Spinal cord (tissue), 10 donors: ENCODE data around the gene CPNE5. TPM values are rescaled to one million over a fixed set of nuclear protein-coding genes. Genes with fewer than 3 reads are reported as not detected.
"Not testable (repeated sequence)": the region's sequence is repeated elsewhere in the genome, so short reads cannot be mapped to it uniquely, and the experiment has no call there.

ENCODE experiments used
- DNase-seq, 6 donors: peaks; one replicate each; pipeline versions ENCODE4 v3.0.0 to v3.0.0-alpha.2; 2013 to 2015; ENCODE audit warnings: low spot score in 6 of 6, low read depth in 4 of 6
- H3K27ac ChIP-seq: one replicate; pipeline ENCODE4 v1.5.1; 2013; ENCODE audit warnings: low read depth, low read length, control low read depth
- H3K27me3 ChIP-seq: one replicate; pipeline ENCODE4 v1.6.1; 2013; ENCODE audit warnings: low read length; ENCODE audit not compliant: control insufficient read depth, insufficient read depth
- H3K36me3 ChIP-seq: one replicate; pipeline ENCODE4 v1.6.1; 2013; ENCODE audit warnings: low read length; ENCODE audit not compliant: control insufficient read depth, insufficient read depth
- H3K4me1 ChIP-seq: one replicate; pipeline ENCODE4 v1.6.1; 2013; ENCODE audit warnings: low read length; ENCODE audit not compliant: control insufficient read depth, insufficient read depth
- H3K4me3 ChIP-seq: one replicate; pipeline ENCODE4 v1.5.1; 2013; ENCODE audit warnings: low read depth, low read length, control low read depth
- H3K9me3 ChIP-seq: one replicate; pipeline ENCODE4 v1.6.1; 2013; ENCODE audit warnings: low read length; ENCODE audit not compliant: control insufficient read depth, insufficient read depth
- WGBS: methylation state at CpG from one replicate; pipeline ENCODE4 v1.1.5; 2013; ENCODE audit warnings: missing lambda C conversion rate; ENCODE audit not compliant: insufficient coverage; 5-methylcytosine and 5-hydroxymethylcytosine counted together
- polyA plus RNA-seq, 2 donors: library from polyadenylated mRNA; unstranded; fragments of 120-200 nt; gene quantifications; one replicate each; pipeline ENCODE4 v1.2.1, GENCODE V29; 2013; ENCODE audit not compliant: insufficient read length in 2 of 2
- total RNA-seq, 2 donors: library from RNA; depleted of rRNA in 1 of 2; stranded (reverse); fragments of 120-200 nt in 1 of 2; fragments of >200 nt in 1 of 2; gene quantifications; one replicate each; pipeline versions ENCODE4 v1.2.3 to v1.2.4, GENCODE V29; 2013 to 2014
- donor health status: healthy.

The CPNE5 gene
- total and polyA plus RNA-seq, 4 donors = 9.6 to 88.4 (median 52.8) TPM

- no peak for DNase-seq
- Histone ChIP-seq H3K27me3 (no peaks in the 10 kb centered on the region), H3K36me3 (no peaks in the 10 kb centered on the region), H3K27ac (no peak overlapping the region), H3K4me1 (peaks cover 7% of the 10 kb centered on the region), H3K4me3 (no peak overlapping the region), H3K9me3 (no peaks in the 10 kb centered on the region)
- WGBS = 85% methylated on average over 6 of the region's 7 CpGs
Observed at GRCh38 chr6:36725581-36725980, 113.7 kb downstream of the CPNE5 start.

- DNase-seq = peak in 2 of 6 donors; percentile 36 to 37
- Histone ChIP-seq H3K4me3 (no peak overlapping the region), H3K27me3 (no peaks in the 10 kb centered on the region), H3K27ac (no peak overlapping the region), H3K4me1 (peaks cover 7% of the 10 kb centered on the region), H3K9me3 (no peaks in the 10 kb centered on the region), H3K36me3 (no peaks in the 10 kb centered on the region)
- WGBS = 22% methylated on average over 10 of the region's 13 CpGs
Observed at GRCh38 chr6:36724514-36725390, 114.5 kb downstream of the CPNE5 start.

GRCh38 chr6:36723992-36724391 lies 115.3 kb downstream of the CPNE5 start:
- not testable (repeated sequence) for H3K4me1 ChIP-seq, H3K27me3 ChIP-seq, H3K9me3 ChIP-seq, H3K36me3 ChIP-seq, H3K4me3 ChIP-seq, DNase-seq, H3K27ac ChIP-seq
- WGBS = 97% methylated on average over 3 of the region's 4 CpGs

- Histone ChIP-seq H3K27ac (no peak overlapping the region), H3K4me3 (no peak overlapping the region), H3K27me3 (no peaks in the 10 kb centered on the region), H3K9me3 (no peaks in the 10 kb centered on the region), H3K36me3 (no peaks in the 10 kb centered on the region), H3K4me1 (peaks cover 3% of the 10 kb centered on the region)
- WGBS = 88% methylated on average over 1 of the region's 2 CpGs
- no peak for DNase-seq
Observed at GRCh38 chr6:36722879-36723278, 116.4 kb downstream of the CPNE5 start.

- H3K27me3 ChIP-seq = no peaks in the 10 kb centered on the region
- no peaks in the 10 kb centered on the region for H3K36me3 ChIP-seq
- H3K27ac ChIP-seq = no peak overlapping the region
- DNase-seq = no peak
- no peaks in the 10 kb centered on the region for H3K9me3 ChIP-seq
- H3K4me3 ChIP-seq = no peak overlapping the region
- WGBS = 90% methylated on average over 9 of the region's 10 CpGs
- peaks cover under 1% of the 10 kb centered on the region for H3K4me1 ChIP-seq
Observed at GRCh38 chr6:36722365-36722764, 116.9 kb downstream of the CPNE5 start.

GRCh38 chr6:36721369-36722140 lies 117.7 kb downstream of the CPNE5 start:
- 83% methylated on average over 14 of the region's 15 CpGs for WGBS
- H3K36me3 ChIP-seq = no peaks in the 10 kb centered on the region
- DNase-seq = no peak
- H3K9me3 ChIP-seq = no peaks in the 10 kb centered on the region
- H3K27me3 ChIP-seq = no peaks in the 10 kb centered on the region
- H3K27ac ChIP-seq = no peak overlapping the region
- no peaks in the 10 kb centered on the region for H3K4me1 ChIP-seq
- no peak overlapping the region for H3K4me3 ChIP-seq

- Histone ChIP-seq H3K4me1 (no peaks in the 10 kb centered on the region), H3K27ac (no peak overlapping the region)
- WGBS = 86% methylated on average over 9 of the region's 11 CpGs
Observed at GRCh38 chr6:36720251-36721141, 118.7 kb downstream of the CPNE5 start.

GRCh38 chr6:36719126-36719525 lies 120.1 kb downstream of the CPNE5 start:
- DNase-seq = no peak
- Histone ChIP-seq H3K9me3 (no peaks in the 10 kb centered on the region), H3K27me3 (no peaks in the 10 kb centered on the region), H3K27ac (no peak overlapping the region), H3K4me1 (no peaks in the 10 kb centered on the region), H3K36me3 (no peaks in the 10 kb centered on the region), H3K4me3 (no peak overlapping the region)
- 97% methylated on average over 7 of the region's 7 CpGs for WGBS

More at GRCh38 chr6:36720251-36721141, 118.7 kb downstream of the CPNE5 start:
- Histone ChIP-seq H3K27me3 (no peaks in the 10 kb centered on the region), H3K4me3 (no peak overlapping the region), H3K36me3 (no peaks in the 10 kb centered on the region), H3K9me3 (no peaks in the 10 kb centered on the region)
- DNase-seq = no peak

GRCh38 chr6:36718560-36718959 lies 120.7 kb downstream of the CPNE5 start:
- Histone ChIP-seq H3K27ac (no peak overlapping the region), H3K27me3 (no peaks in the 10 kb centered on the region), H3K4me1 (no peaks in the 10 kb centered on the region), H3K9me3 (no peaks in the 10 kb centered on the region), H3K36me3 (no peaks in the 10 kb centered on the region), H3K4me3 (no peak overlapping the region)
- DNase-seq = no peak
- 85% methylated on average over 3 of the region's 5 CpGs for WGBS
